CMK (cell line): Measurements from ENCODE around the gene LRRC75A.
"Not testable (repeated sequence)": the region's sequence is repeated elsewhere in the genome, so short reads cannot be mapped to it uniquely, and the experiment has no call there.

Experiments
- DNase-seq: peaks from one replicate; pipeline ENCODE4 v3.0.0-alpha.2; 2010; ENCODE audit warnings: low read depth

LRRC75A gene

DNA sequence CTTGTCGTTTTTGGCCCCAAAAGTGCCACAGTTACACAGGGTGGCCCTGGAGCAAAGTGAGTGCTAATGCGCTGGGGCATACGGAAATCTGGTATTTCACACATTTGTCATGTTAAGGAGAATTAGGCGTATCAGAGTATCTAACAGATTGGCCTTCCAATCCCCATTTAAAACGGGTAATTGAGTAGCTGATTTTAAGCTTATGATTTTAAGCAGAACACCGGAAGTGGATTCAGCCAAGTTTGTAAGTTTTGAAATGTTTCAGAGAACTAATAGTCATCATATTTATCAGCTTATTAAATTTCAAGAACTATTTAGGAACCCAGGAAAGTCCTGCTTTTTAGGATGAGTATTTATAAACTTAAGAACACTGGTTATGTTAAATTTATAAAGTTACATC is 19.5 kb downstream of the LRRC75A start:
- DNase-seq, result no peak

DNA sequence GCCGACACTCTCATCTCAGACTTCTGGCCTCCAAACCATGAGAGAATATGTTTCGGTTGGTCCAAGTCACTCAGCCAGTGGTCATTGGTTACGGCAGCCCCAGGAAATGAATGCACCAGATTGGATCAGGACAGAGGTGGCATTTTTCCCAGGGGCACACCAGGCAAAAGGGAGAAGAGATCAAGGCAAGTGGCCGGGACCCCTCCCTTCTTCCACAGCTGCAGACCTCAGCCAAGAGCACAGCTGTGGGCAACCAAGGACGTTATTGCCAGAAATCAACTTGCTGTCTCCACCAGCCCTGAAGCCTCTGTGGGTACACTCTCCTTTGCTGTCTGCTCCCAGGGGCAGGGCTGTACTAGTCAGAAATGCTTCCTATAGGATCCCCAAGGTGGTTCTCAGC is 20.7 kb downstream of the LRRC75A start:
- DNase-seq, result no peak

DNA sequence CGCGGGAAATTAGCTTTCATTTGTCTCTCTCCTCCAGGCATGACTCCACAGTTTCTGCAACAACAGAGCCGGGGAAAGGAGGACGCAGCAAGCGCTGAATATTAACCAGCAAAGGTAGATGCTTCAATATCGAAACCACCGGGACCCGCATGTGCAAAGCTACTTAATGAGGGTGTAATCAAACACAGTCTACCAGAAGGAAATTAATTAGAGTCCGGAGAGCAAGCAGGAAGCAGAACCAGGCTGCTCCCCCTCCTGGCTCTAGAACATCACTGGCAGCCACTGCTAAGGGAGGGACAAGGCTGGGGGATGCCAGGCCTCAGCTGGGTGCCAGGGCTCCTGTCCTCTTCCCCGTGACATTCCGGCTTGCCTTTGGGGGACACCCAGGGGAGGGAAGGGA is 21.7 kb downstream of the LRRC75A start:
- DNase-seq, result no peak

DNA sequence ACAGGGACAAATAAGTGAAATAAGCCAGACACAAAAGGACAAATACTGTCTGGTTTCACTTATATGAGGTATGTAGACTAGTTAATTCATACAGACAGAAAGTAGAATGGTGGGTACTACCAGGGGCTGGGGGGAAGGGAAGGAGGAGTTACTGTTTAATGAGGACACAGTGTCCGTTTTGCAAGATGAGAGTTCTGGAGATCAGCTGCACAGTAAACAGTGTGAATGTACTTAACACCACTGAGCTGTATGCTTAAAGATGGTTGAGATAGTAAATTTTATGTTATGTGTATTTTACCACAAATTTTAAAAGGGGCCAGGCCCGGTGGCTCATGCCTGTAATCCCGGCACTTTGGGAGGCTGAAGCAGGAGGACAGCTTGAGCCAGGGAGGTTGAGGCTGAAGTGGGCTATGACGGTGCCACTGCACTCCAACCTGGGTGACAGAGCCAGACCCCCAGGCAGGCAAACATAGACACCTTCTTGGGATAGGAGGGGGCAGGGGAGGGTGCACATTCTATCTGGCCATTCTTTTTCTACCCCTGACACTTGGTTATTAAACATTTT is 23.5 kb downstream of the LRRC75A start:
- DNase-seq, result no peak

DNA sequence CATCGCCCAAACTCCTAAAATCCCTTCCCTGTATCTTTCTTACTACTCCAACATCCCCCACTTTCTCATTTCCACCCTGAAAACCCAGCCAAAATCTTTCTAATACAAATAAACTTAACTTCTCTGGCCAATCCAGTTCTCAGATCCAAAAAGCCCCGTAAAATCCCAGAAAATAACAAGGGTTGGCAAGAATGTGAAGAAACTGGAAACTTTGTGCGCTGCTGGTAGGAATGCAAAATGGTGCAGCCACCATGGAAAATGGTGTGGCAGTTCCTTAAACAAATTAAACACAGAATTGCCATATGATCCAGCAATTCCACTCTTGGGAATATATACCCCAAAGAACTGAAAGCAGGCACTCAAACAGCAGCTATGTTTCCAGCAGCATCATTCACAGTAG is 24.1 kb downstream of the LRRC75A start:
- DNase-seq, result no peak

DNA sequence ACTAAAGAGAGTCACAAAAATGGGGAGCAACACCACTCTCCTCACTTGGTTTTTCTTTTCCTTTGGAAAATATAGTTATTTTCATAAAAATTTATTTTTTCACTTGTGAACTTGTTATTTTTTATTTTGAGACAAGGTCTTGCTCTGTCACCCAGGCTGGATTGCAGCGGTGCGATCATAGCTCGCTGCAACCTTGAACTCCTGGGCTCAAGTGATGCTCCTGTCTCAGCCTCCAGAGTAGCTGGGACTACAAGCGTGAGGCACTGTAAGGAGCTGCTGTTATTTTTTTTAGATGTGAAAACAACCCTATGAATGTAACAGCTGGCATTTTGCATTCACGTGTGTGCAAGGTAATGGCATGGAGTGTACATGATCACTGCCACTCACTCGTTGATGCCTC is 24.9 kb downstream of the LRRC75A start:
- DNase-seq, result no peak

DNA sequence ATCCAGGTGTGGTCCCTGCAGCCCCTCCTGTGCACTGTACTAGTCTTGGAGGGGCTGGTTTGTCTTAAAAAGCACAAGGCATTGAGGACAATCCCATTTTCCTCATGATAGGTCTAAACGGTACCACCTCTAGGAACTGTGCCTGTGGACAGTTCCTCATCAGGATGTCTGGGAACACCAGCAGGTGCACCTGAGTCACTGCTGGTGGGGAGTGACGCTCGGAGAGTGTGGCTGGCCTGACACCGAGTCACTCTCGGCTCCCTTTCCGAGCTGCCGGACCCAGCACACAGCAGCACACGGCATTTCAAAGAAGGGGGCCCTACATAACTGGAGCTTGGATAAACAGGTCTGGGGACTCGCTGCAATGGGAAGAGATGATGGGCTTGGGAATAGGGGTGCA is 25.6 kb downstream of the LRRC75A start:
- DNase-seq, result no peak

DNA sequence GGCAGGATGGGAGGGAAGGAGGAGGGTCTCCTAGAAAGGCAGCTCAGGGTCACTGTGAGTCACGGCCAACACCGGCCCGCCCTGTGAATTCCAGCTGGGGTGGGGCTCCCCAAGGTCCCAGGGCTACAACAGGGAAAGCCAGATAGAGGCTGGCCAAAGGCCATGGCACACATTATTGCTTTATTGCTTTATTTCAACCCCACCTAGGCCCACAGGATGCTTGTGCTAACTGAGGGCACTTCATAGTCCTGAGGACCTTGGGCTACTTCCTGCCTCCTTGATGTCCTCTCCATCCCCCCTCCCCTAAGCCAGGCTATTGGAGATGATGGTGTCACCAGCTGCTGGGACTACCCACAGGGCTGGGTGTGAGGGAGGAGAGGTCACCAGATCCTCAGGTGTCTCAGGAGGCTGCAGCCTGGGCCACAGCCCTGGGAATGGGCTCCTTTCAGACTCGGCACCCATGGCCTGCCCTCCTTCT is 26.1 kb downstream of the LRRC75A start:
- DNase-seq, result no peak

DNA sequence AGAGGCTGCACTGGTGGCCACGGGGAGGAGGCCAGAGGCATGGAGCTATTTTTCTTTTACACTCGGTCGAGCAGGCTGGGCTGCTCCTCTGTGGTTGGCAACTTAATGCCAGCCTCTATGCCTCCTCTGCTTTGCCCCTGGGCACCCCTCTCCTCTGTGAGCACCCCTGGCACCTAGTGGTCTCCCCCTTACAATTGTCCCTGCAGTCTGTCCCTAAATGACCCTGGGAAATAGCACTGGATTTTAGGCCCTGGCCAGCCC is 27.0 kb downstream of the LRRC75A start:
- no peak for DNase-seq

DNA sequence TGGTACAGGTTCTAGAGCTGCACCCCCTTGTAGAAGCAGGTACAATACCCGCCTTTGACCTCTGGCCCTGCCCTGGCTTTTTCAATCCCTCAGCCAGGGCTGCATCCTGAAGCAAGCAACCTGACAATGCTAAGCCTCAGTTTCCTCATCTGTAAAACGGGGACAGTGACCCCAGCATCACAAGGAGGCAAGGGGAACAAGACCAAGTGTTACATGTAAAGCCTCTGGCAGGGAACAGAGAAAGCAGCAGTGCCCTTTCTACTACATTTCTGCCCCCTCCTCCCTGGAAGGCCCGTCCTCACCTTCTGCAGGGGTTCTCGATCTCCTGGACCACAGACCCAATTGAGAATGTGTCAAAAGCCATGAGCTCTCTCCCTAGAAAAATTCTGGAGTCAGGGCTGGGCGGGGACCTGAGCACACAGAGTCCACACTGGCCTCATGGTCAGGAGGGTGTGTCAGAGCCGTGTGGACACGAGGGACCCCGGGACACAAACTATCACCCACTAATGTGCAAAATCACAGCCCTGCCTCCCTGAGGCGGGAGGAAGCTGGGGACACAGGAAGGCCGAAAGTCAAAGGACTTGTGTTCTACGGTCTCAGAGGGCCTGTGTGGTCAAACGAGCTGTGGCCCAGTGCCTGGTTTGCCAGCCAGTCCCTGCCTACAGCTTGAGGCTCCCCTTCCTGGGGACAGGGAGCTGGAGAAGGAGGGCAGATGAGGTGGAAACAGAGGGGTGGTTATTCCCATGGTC is 27.5 kb downstream of the LRRC75A start:
- no peak for DNase-seq

DNA sequence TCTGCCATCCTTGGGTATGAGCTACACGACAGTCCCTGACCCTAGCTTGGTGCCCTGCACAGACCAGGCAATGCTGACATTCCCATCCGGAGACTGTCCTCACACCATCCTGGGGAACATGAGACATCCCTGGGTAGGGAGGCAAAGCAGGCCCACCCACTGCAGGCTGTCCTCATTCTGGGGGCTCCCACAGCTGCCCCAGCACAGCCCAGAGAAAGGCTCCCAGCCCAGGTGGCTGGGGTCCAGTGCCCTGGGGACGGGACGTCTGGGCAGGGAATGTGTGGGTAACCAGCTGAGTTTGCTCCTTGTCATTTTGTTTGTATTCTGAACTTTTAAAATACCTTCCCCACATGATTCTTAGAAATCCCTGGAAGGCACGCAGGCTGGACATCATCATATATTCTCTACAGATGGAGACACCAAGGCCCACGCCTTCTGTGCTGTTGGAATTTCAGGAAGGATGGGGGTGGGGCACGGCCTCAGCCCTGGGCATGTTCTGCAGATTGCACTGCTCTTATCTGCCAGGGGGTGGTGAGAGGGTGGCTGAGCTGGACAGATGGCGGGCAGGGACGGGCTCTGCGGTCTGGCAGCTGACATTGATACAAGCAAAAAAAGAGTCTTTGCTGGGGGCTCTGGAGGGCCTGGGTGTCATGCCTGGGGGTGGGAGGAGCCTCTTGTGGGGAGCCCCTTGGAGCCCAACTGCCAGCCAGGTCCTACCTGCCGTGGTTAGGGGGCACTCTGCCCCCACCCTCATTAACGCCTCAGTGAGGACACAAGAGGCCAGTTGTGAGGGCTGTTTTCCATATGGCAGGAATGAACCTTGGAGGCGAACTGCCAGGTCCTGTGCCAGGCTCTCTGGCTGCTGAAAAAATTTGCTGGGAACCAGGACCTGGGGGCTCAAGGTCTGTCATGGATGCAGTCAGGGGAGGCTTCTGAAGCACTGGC is 28.4 kb downstream of the LRRC75A start:
- no peak for DNase-seq

DNA sequence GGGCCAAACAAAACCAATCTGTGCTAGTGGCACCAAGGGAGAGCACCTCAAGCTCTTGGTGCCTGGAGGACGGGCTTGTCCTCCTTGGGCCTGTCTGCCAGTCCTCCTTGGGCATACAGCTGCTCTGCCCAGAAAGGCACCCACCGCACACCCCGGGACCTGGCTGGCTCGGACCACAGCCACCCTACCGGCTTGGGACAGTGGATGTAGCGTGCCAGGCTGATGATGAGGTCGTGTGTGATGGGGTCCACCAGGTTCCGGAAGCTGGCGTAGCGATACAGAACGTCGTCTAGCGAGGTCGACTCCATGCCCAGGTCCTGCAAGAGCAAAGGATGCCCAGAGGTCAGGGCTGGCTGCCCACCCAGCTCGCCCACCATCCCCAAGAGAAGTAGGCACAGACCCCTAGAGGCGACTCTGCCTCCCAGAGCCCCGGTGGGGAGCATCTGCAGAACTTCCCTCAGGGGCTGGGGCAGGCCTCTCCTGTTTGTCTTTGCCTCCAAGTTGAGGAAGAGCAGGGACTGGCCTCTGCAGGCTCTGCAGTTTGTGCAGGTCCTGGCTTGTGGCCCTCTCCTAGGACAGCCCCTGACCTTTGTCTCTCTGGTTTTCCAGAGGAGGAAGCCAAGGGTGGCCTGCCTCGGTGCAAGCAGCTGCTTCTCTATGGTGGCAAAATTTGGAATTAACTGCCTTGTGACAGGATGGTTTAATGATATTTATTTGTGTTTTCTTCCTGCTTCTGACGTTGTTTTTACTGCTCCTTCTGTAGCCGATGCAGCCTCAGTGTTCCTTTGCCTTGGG is 29.7 kb downstream of the LRRC75A start:
- DNase-seq, result no peak

DNA sequence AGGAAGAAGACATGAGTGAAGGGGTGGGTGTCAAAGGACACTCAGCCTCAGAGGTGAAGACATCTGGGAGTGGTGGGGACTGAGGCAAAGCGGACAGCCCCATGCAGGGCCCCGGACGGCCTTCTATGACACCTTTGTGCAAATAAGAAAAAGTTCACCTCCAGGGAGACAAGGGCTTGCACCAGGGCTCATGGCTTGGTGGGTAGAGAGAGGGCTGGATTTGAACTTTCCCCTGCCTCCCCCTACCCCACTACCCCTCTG is 30.5 kb downstream of the LRRC75A start:
- DNase-seq, result no peak

DNA sequence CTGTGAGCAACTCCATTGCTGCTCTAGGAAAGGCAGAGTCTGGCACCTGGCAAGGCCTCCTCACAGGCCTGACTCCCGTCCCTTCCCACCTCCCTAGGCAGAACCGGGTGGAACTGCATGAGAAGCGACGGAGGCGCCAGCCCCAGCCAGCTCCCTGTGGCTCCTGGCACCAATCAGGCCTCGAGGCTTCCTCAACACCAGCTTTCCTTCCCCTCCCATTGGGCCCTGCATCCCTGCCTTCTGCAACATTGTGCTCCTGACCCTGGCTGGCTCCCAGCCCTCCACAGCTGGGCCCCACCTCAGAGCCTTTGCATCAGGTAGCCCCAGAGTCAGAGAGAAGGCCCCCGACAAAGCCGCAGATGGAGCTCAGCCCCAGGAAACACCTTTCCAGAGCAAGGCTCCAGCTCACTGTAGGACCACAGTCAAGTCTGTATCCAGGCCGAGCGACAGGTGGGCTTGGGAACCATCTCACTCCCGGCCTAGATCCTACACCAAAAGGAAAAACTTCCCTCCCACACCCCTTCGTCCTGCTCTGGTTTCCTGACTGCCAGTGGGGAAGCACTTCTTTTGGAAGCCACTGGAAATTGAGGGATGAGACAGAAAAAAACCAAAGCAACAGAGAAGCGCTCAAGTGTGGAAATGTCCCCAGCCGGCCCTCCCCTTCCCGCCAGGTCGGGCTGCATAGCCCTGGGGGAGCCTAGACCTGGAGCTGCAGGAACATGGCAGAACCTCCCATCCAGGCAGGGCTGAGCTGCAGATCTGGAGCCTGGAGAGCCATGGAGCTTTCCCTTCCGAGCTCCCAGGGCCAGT is 31.0 kb downstream of the LRRC75A start:
- no peak for DNase-seq

DNA sequence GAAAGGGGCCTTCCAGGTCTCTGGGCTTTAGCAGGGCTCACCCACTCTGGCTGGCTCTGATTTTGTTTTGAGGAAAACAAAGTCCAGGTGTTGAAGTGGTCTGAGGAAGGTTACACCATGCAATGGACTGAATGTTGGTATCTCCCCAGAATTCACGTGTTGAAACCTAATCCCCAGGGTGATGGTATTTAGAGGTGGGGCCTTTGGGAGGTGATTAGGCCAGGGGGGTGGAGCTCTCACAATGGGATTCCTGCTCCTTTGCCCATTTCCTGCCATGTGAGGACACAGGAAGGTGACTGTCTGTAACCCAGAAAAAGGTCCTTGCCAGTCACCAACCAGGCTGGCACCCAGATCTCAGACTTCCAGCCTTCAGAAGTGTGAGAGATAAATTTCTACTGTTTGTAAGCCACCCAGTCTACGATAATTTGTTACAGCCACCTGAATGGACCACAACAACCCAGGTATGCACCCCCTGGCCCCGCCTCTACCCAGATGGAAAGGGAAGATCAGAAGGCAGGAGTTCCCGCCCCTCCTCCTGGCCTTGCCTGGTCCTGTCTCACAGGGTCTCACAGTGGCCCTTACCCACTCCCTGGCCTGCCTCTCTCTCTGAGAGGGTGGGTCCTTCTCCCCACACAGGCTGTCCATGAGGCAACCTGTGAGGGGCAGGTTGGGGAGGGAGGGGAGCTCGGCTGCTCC is 32.0 kb downstream of the LRRC75A start:
- no peak for DNase-seq

DNA sequence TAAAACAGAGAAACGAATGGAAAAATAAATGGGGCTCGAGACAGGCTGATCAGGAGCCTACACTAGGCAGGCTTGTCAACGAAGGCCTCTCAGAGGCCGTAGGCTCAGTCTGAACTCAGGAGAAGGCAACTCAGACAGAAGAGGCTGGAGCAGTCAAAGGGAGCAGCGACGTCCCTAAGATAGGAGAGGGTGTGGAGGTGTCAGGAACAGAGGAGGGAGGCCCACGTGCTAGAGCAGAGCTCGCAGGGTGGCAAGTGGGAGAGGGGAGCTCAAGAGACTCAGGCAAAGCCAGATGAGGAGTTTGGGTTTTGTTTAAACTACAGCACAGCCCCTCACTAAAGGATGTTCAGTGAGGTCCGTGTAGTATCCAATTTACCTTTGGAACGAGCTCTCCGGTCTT is 32.7 kb downstream of the LRRC75A start:
- DNase-seq, result no peak

DNA sequence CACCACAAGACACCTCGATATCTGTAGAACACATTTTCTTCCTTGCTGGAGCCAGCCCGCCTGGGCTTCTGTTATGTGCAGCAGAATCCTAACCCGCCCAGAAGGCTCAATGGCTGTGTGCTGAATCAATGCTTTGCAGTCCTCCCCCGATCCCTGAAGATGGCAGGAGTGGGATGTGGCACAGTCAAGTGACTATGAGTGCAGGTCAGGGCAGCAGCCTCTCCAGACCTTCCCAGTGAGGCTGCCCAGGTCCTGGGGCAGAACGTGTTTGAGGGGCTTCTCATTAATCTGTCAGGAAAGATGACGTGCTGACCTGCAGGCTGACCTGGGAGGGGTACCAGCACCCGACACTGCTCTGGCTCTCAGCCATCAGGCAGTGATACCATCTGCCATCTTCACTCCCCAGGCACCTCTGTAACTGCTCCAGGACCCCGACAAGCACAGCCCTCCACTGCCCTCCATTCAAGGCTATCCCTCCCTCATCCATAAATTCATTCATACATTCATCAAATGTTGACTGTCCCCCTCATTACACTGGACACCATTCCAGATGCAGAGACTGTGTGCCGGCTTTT is 35.2 kb downstream of the LRRC75A start:
- DNase-seq, result no peak

DNA sequence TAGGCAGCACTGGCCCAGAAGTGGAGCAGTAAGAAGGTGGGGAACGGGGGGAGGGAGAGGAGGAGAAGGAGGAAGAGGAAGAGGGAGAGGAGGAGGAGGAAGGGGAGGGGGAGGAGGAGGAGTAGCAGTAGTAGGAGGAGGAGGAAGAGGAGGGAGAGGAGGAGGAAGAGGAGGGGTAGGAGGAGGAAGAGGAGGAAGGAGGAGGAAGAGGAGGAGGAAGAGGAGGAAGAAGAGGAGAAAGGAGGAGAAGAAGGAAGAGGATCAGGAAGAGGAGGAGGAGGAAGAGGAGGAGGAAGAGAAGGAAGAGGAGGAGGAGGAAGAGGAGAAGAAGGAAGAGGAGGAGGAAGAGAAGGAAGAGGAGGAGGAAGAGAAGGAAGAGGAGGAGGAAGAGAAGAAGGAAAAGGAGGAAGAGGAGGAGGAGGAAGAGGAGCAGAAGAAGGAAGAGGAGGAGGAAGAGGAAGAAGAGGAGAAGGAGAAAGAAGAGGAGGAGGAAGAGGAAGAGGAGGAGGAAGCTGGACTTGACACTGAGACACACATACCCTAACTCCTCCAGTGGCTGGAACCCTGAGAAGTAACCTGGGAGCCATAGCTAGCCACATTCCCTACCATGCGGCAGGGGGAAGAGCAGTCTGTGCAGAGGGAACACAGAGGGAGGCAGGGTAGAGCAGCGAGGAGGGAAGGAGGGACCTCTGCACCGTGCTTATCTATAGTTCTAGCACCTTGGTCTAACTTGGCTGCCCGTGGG is 35.8 kb downstream of the LRRC75A start:
- no peak for DNase-seq

DNA sequence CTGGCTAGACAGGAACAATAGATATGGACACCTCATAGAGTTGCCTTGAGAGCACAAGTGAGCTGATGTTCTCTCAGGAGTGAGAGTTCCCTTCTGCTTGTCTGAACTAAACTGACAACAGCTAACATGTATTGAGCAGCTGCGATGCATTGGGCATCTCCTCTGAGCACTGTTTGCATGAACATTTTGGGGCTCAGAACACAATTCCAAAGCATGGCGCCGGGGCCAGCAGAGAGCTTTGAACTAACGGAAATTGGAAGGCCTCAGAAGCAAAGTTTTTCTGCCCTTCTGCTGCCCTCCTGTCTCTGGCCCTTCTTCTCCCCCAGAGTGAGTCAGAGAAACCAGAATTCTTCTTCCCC is 38.5 kb downstream of the LRRC75A start:
- DNase-seq, result no peak

DNA sequence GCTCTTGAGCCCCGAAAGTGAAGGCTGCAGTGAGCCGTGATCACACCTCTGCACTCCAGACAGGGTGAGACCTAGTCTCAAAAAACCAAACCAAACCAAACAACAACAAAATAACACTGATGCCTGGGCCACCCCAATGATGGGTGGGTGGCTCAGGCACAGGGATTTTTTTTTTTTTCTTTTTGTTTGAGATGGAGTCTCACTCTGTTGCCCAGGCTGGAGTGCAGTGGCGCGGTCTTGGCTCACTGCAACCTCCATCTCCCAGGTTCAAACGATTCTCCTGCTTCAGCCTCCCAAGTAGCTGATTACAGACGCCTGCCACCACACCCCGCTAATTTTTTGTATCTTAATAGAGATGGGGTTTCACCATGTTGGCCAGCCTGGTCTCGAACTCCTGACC is 39.7 kb downstream of the LRRC75A start:
- not testable (repeated sequence) for DNase-seq
